Mesodermal cell (in vitro differentiated cells): ENCODE results near the gene PIK3CD. TPM values are rescaled to one million over a fixed set of nuclear protein-coding genes. Genes with fewer than 3 reads are reported as not detected.
A peak's percentile ranks its signal among the peaks of the same experiment; 100 is the strongest.

Experiments used
- H3K27ac ChIP-seq: 2 replicates; pipeline ENCODE4 v1.7.0; 2013; ENCODE audit warnings: mild to moderate bottlenecking, low read depth, low read length, moderate library complexity; ENCODE audit not compliant: severe bottlenecking
- H3K36me3 ChIP-seq: 2 replicates; pipeline ENCODE4 v1.7.1; 2013; ENCODE audit warnings: mild to moderate bottlenecking, low read length, moderate library complexity; ENCODE audit not compliant: control insufficient read depth, insufficient read depth
- H3K4me1 ChIP-seq: one replicate; pipeline ENCODE4 v1.7.1; 2013; ENCODE audit warnings: mild to moderate bottlenecking, low read length; ENCODE audit not compliant: insufficient read depth, control insufficient read depth, poor library complexity, severe bottlenecking
- H3K4me3 ChIP-seq: 2 replicates; pipeline ENCODE4 v1.7.0; 2013; ENCODE audit warnings: low read length, control low read depth, mild to moderate bottlenecking; ENCODE audit not compliant: insufficient read depth, poor library complexity, severe bottlenecking; ENCODE audit errors: extremely low read depth
- H3K9me3 ChIP-seq: 2 replicates; pipeline ENCODE4 v1.7.1; 2013; ENCODE audit warnings: mild to moderate bottlenecking, low read length, moderate library complexity; ENCODE audit not compliant: control insufficient read depth
- WGBS, 2 experiments: methylation state at CpG; one replicate each; pipeline ENCODE4 v1.1.5; 2013; ENCODE audit warnings: missing lambda C conversion rate in 2 of 2; ENCODE audit not compliant: insufficient coverage in 2 of 2; 5-methylcytosine and 5-hydroxymethylcytosine counted together
- polyA plus RNA-seq, 2 experiments: library from polyadenylated mRNA; stranded (reverse); fragments of 50-300 nt; gene quantifications; one replicate each; pipeline ENCODE4 v1.2.3, GENCODE V29; 2013

Gene PIK3CD
- 13.2 TPM for polyA plus RNA-seq (2013, experiment 1 of 2)
- polyA plus RNA-seq (2013, experiment 2 of 2) = 8.9 TPM

GRCh38 chr1:9651565-9652378, at the start of gene PIK3CD:
PIK3CD (plus strand) TSS chr1:9651731; CDS start chr1:9710456, 58,725 bp downstream.
- Histone ChIP-seq H3K4me1 (no peaks in the 10 kb centered on the region), H3K27ac (no peak within 1 kb of the TSS), H3K9me3 (no peaks in the 10 kb centered on the region), H3K36me3 (no peaks in the 10 kb centered on the region), H3K4me3 (peak within 1 kb of the TSS; percentile 41)
- 1% methylated on average over 52 to 66 of the region's 94 CpGs for WGBS, 2 experiments

- whole genome bisulfite sequencing, 2 experiments = 95 to 96% methylated on average over 13 to 23 of the region's 26 CpGs
- Histone ChIP-seq H3K27ac (no peak overlapping the region), H3K4me3 (no peak overlapping the region), H3K4me1 (no peaks in the 10 kb centered on the region), H3K9me3 (no peaks in the 10 kb centered on the region), H3K36me3 (peaks cover 67% of the 10 kb centered on the region)
Observed at GRCh38 chr1:9601942-9602793, 49.4 kb upstream of the PIK3CD start.

- Histone ChIP-seq H3K4me3 (no peak overlapping the region), H3K9me3 (no peaks in the 10 kb centered on the region), H3K27ac (no peak overlapping the region), H3K36me3 (peaks cover 66% of the 10 kb centered on the region), H3K4me1 (no peaks in the 10 kb centered on the region)
- 93 to 99% methylated on average over 8 to 9 of the region's 9 CpGs for WGBS, 2 experiments
Observed at GRCh38 chr1:9602794-9603167, 48.8 kb upstream of the PIK3CD start.

- peaks cover 62% of the 10 kb centered on the region for H3K36me3 ChIP-seq
- H3K9me3 ChIP-seq = no peaks in the 10 kb centered on the region
- 94 to 99% methylated on average over 11 to 14 of the region's 14 CpGs for WGBS, 2 experiments
- no peak overlapping the region for H3K27ac ChIP-seq
- H3K4me1 ChIP-seq = no peaks in the 10 kb centered on the region
- no peak overlapping the region for H3K4me3 ChIP-seq
Observed at GRCh38 chr1:9603307-9603706, 48.2 kb upstream of the PIK3CD start.

- H3K36me3 ChIP-seq = peaks cover 58% of the 10 kb centered on the region
- WGBS, 2 experiments = 95 to 96% methylated on average over 25 to 37 of the region's 42 CpGs
- no peaks in the 10 kb centered on the region for H3K4me1 ChIP-seq
- no peak overlapping the region for H3K27ac ChIP-seq
- H3K4me3 ChIP-seq = no peak overlapping the region
- no peaks in the 10 kb centered on the region for H3K9me3 ChIP-seq
Observed at GRCh38 chr1:9603766-9604753, 47.5 kb upstream of the PIK3CD start.

GRCh38 chr1:9604836-9605235, 46.7 kb upstream of the PIK3CD start:
- Histone ChIP-seq H3K27ac (no peak overlapping the region), H3K36me3 (peaks cover 55% of the 10 kb centered on the region), H3K4me1 (no peaks in the 10 kb centered on the region), H3K4me3 (no peak overlapping the region), H3K9me3 (no peaks in the 10 kb centered on the region)
- WGBS, 2 experiments = 94 to 95% methylated on average over 11 to 15 of the region's 15 CpGs

GRCh38 chr1:9605946-9606455, 45.5 kb upstream of the PIK3CD start:
- Histone ChIP-seq H3K9me3 (no peaks in the 10 kb centered on the region), H3K27ac (no peak overlapping the region), H3K4me3 (no peak overlapping the region), H3K4me1 (no peaks in the 10 kb centered on the region), H3K36me3 (peaks cover 53% of the 10 kb centered on the region)
- WGBS, 2 experiments = 97% methylated on average over 9 to 13 of the region's 14 CpGs

GRCh38 chr1:9606458-9606857, 45.1 kb upstream of the PIK3CD start:
- H3K4me3 ChIP-seq = no peak overlapping the region
- H3K27ac ChIP-seq = no peak overlapping the region
- 95 to 97% methylated on average over 18 to 20 of the region's 21 CpGs for WGBS, 2 experiments
- H3K4me1 ChIP-seq = no peaks in the 10 kb centered on the region
- no peaks in the 10 kb centered on the region for H3K9me3 ChIP-seq
- peaks cover 52% of the 10 kb centered on the region for H3K36me3 ChIP-seq

- no peaks in the 10 kb centered on the region for H3K9me3 ChIP-seq
- H3K4me3 ChIP-seq = no peak overlapping the region
- 90 to 93% methylated on average over 10 of the region's 10 CpGs for WGBS, 2 experiments
- no peaks in the 10 kb centered on the region for H3K4me1 ChIP-seq
- H3K27ac ChIP-seq = no peak overlapping the region
- peaks cover 52% of the 10 kb centered on the region for H3K36me3 ChIP-seq
Observed at GRCh38 chr1:9606948-9607347, 44.6 kb upstream of the PIK3CD start.

- WGBS, 2 experiments = 90 to 93% methylated on average over 9 to 19 of the region's 19 CpGs
- Histone ChIP-seq H3K27ac (no peak overlapping the region), H3K36me3 (peaks cover 52% of the 10 kb centered on the region), H3K4me3 (no peak overlapping the region), H3K4me1 (no peaks in the 10 kb centered on the region), H3K9me3 (no peaks in the 10 kb centered on the region)
Observed at GRCh38 chr1:9607352-9607751, 44.2 kb upstream of the PIK3CD start.
